Mammary epithelial cell (primary cell): ENCODE results near the gene SLC44A2.

Experiments
- CTCF ChIP-seq, 2 donors: IDR thresholded peaks in 1 of 2; conservative IDR thresholded peaks in 1 of 2; 2 replicates each; pipeline ENCODE4 v1.5.1; 2011 to 2012; ENCODE audit warnings: inconsistent platforms in 2 of 2, low read length in 2 of 2, mild to moderate bottlenecking in 2 of 2, control low read depth in 1 of 2, low read depth in 1 of 2; ENCODE audit not compliant: insufficient read depth in 1 of 2; ENCODE audit errors: extremely low read depth in 1 of 2
- EZH2 ChIP-seq: IDR thresholded peaks from 2 replicates; pipeline ENCODE4 v1.6.1; 2012; ENCODE audit warnings: low read length, inconsistent platforms, borderline replicate concordance

DNA sequence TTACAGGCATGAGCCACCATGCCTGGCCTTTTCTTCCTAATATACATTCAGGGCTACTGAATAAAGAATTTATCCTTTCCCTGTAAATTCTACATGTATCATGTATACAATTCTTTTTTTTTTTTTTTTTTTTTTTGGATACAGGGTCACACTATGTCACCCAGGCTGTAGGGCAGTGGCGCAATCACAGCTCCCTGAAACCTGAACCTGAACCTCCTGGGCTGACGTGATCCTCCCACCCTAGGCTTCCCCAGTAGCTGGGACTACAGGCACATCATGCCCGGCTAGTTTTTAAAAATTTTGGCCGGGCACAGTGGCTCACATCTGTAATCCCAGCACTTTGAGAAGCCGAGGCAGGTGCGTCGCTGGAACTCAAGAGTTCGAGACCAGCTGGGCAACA is 6.5 kb upstream of the SLC44A2 start:
- TF ChIP-seq EZH2, result no peak
- no peak for TF ChIP-seq CTCF (conservative IDR thresholded peaks at IDR 0.05 in 1 of 2, IDR thresholded peaks at IDR 0.05 in 1 of 2; ENCODE audit: extremely low read depth in 1 of 2, insufficient read depth in 1 of 2, low read depth in 1 of 2, low read length in 2 of 2)
